GM19351 (cell line): ENCODE measurements around the gene TYSND1.
"Not testable (repeated sequence)": the region's sequence is repeated elsewhere in the genome, so short reads cannot be mapped to it uniquely, and the experiment has no call there.

Source experiments
- ATAC-seq: cut with Tn5 transposase; IDR thresholded peaks from one replicate; pipeline ENCODE4 v1.9.1; 2021; ENCODE audit warnings: mild to moderate bottlenecking, moderate library complexity; ENCODE audit not compliant: unreplicated experiment

The TYSND1 gene

GRCh38 chr10:70164163-70164562 is 17.7 kb upstream of the TYSND1 start:
- ATAC-seq = no peak

- no peak for ATAC-seq
These were observed 16.9 kb upstream of the TYSND1 start for GRCh38 chr10:70163448-70163847.

- peak; percentile 86 for ATAC-seq
These were observed 16.3 kb upstream of the TYSND1 start for GRCh38 chr10:70162892-70163201.

GRCh38 chr10:70162151-70162891 is 15.8 kb upstream of the TYSND1 start:
- no peak for ATAC-seq

- no peak for ATAC-seq
These were observed 14.3 kb upstream of the TYSND1 start for GRCh38 chr10:70160798-70161197.

- ATAC-seq = not testable (repeated sequence)
These were observed 12.9 kb upstream of the TYSND1 start for GRCh38 chr10:70159366-70159765.

GRCh38 chr10:70158113-70158512 is 11.6 kb upstream of the TYSND1 start:
- ATAC-seq = no peak

- no peak for ATAC-seq
These were observed 8.8 kb upstream of the TYSND1 start for GRCh38 chr10:70155255-70155838.

GRCh38 chr10:70148516-70148915 is 2.0 kb upstream of the TYSND1 start:
- no peak for ATAC-seq

- no peak for ATAC-seq
These were observed 742 bp upstream of the TYSND1 start for GRCh38 chr10:70147259-70147625.

GRCh38 chr10:70145666-70146488 is 623 bp downstream of the TYSND1 start:
- peak; percentile 51 for ATAC-seq

- ATAC-seq = peak; percentile 9
These were observed 1.3 kb downstream of the TYSND1 start for GRCh38 chr10:70145166-70145665.

GRCh38 chr10:70144372-70145110 is 2.0 kb downstream of the TYSND1 start:
- no peak for ATAC-seq

GRCh38 chr10:70142555-70142954 is 3.9 kb downstream of the TYSND1 start:
- no peak for ATAC-seq

- ATAC-seq = no peak
These were observed 6.2 kb downstream of the TYSND1 start for GRCh38 chr10:70140297-70140696.

GRCh38 chr10:70139997-70140250 is 6.6 kb downstream of the TYSND1 start:
- no peak for ATAC-seq

GRCh38 chr10:70139151-70139996 is 7.1 kb downstream of the TYSND1 start:
- no peak for ATAC-seq

GRCh38 chr10:70137927-70138883 is 8.3 kb downstream of the TYSND1 start:
- ATAC-seq = no peak

GRCh38 chr10:70137135-70137534 is 9.4 kb downstream of the TYSND1 start:
- ATAC-seq = no peak
